NOMO-1 (cell line): ENCODE data around the gene PASK.
"Not testable (repeated sequence)": the region's sequence is repeated elsewhere in the genome, so short reads cannot be mapped to it uniquely, and the experiment has no call there.

Source experiments
- DNase-seq, 2 experiments: peaks; one replicate each; lab custom pipeline; 2025; ENCODE audit not compliant: unreplicated experiment in 2 of 2; lab: John Stamatoyannopoulos, UW

The PASK gene

GRCh38 chr2:241109210-241110088 is 39.8 kb downstream of the PASK start:
- no peak for DNase-seq

DNA sequence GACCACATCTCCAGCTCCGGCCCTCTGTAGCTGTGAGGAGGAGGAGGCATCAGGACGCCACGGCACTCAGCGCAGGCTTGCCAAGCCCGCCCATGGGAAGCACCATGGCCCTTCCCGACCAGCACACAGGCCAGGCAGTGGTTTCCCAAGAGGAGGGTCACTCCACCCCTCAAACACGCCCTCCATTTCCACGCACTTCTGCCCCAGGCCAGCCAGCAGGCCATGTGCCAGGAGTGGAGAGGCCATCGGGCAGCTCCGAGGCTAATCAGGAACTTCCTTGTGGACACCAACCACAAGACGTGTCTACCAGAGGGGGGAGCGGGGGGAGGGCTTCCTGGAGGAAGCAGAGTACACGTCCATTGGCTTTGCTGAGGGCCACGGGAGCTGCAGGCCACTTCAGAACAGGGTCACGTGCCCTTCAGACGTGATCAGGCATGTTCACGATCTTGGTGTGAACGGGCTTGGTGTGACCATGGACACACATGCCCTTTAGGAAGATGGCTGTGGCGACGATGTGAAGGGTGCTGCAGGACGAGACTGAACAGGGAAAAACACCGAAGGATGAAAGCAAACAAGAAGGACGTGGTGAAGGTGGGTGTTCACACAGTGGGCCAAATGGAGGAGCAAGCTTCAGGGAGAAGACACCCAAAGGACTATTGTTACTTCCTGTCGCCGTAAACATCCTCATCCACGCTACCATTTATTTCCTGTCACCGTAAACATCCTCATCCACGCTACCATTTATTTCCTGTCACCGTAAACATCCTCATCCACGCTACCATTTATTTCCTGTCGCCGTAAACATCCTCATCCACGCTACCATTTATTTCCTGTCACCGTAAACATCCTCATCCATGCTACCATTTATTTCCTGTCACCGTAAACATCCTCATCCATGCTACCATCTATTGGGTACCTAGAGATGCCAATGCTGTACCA is 40.7 kb downstream of the PASK start:
- no peak for DNase-seq

DNA sequence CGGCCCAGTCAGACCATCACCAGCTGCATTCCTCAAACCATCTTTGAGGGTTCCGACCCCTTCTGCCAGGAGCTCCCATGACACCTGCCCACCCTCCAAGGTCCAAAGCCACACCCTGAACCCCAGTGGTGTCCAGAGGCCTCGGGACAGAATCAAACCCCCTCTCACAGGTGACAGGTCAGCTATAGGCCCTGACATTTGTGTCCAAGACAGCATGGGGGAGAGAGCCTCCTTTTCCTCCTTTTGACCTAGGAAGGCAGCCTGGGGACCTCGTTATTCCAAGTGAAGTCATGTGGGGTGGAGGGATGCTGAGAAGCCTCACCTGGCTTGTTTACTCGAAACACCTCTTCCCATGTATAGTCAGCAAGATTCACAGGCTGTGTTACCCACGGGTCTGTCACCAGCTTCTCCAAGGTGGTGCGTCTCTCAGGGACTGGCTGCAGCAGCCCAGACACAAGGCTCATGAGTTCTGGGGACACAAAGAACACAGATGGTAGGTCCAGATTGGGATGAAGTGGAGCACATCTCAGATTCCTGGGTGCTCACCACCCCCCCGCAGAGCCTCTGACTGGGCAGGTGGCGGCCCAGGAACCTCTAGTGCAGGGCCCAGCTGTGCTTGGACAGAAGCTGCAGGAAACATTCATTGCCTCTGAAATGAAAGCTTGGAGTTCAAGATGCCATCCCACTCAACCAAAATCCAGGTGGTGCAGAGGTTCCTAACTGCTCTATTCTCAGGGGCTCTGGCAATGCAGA is 42.1 kb downstream of the PASK start:
- DNase-seq, result no peak

- DNase-seq, result no peak
These were observed 43.6 kb downstream of the PASK start for GRCh38 chr2:241105641-241106040.

- DNase-seq, result not testable (repeated sequence)
These were observed 44.7 kb downstream of the PASK start for GRCh38 chr2:241104611-241105010.

DNA sequence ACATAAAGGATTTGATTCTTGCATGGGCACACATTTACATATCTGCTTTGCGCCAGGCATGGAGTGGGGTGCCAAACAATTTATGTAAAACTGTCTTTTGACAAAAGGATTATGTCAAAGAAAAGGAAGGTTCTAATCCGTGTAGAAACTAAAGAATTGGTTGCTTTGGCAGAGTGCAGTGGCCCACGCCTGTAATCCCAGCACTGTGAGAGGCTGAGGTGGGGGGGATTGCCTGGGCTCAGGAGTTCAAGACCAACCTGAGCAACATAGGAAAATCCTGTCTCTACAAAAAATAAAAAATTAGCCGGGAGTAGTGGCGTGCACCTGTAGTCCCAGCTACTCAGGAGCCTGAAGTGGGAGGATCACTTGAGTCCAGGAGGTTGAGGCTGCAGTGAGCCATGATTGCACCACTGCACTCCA is 46.1 kb downstream of the PASK start:
- no peak for DNase-seq

DNA sequence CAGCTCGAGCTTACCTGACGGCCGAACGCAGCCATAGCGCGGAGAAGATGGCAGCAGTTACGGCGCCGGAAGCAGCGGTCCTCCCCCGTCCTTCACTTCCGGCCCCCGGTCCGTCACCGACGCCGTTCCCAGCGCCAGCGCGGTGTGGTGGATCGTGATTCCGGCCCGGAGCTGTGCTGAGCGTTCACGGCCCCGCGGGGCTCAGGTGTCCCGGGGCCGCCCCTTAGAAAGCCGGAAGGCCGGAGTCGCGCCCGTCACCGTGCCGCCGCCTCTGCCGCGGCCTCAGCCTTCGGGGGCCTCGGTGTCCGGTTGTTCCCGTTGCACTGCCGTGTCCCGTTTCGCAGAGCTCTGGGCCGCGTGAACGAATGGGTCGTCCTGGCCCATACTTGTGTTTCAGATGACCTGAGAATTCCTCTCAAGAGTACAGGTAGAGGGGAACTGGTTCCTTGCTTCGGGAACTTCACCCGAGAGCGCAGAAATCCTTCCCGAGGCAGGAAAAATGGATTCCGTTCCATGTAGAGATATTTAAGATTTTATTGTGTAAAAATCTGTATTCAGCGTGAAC is 47.0 kb downstream of the PASK start, which contains the start of gene MTERF4:
Gene MTERF4, minus strand, starts transcription at position 49 of the 565 bp plus-strand sequence. Its CDS starts 14 bp downstream, at position 35.
- peak; percentile 75 to 84 for DNase-seq

DNA sequence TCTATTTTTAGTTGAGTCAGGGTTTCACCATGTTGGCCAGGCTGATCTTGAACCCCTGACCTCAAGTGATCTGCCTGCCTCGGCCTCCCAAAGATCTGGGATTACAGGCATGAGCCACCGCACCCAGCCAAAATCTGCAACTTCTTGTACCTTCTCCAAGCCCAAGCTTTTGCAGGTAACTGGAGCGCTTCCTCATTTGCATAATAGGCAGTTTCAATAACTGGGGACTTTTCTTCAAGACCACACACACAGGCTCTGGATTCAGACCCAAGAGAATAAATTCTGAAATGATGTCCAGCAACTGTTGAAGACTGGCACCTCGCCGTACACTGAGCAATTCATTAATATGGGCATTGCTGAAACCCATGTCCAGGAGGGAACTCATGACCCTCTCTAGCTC is 50.0 kb downstream of the PASK start:
- no peak for DNase-seq

DNA sequence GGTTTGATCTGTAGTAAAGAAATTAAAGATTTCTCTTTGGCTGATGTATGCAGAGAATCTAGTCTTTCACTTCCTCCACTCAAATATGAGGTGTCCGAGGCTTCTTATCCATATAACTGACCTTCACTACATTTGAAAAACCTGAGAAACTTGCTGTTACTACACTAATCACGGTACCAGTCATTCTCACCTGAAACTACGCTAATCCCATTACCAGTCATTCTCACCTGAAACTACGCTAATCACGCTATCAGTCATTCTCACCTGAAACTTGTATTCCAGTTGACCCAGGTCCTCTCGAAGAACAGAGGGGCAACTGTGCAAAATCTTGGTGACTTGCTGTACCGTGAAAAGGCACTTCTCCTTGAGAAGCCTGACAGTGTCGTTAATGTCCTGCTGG is 52.3 kb downstream of the PASK start:
- DNase-seq, result no peak

DNA sequence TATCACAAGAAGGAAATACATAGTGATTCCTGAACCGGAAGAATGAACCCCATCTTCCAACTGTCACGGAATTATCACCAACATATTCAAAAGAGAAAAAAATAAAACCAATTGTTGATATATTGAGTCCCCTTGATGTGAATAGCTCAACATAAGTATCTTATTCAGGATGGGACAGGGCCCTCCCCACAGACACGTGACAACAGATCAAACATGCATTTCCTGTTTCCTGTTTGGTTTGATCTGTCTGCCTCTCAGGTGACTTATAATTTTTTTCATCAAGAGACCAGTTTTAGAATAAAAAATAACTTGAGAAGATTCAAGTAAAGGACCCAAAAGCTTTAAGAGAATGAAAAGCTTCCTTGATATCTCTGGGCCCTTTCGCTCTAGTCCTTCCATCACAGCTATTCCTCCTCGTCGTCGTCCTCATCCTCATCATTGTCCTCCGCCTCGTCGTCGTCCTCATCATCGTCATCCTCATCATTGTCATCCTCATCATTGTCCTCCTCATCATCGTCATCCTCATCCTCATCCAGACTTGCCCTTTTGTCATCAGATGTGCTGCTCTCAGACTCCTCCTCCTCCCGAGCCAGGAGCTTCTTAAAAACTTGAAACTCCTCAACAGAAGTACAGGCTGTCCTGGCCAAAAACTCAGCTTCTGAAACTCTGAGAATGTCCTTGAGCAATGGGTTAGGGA is 53.5 kb downstream of the PASK start:
- no peak for DNase-seq

- DNase-seq, result no peak
These were observed 54.3 kb downstream of the PASK start for GRCh38 chr2:241094924-241095420.

DNA sequence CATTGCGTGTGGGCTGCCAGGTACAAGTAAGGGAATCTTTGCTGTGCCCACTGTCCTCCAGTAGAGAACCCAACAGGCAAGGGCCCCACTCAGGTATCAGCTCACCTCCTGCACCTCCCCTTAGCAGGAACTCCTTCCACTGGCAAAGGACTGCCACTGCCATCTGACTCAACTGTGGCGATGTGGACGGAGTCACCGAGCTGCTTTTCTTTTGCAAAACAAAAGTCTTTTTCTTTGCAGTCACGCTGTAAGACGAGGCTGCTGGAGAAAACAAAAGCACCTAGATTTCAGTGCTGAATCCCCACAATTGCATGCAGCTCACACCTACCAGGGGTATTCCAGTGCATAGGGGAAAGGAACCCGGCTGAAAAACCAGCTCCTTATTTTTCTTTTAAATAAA is 55.1 kb downstream of the PASK start:
- DNase-seq, result no peak

DNA sequence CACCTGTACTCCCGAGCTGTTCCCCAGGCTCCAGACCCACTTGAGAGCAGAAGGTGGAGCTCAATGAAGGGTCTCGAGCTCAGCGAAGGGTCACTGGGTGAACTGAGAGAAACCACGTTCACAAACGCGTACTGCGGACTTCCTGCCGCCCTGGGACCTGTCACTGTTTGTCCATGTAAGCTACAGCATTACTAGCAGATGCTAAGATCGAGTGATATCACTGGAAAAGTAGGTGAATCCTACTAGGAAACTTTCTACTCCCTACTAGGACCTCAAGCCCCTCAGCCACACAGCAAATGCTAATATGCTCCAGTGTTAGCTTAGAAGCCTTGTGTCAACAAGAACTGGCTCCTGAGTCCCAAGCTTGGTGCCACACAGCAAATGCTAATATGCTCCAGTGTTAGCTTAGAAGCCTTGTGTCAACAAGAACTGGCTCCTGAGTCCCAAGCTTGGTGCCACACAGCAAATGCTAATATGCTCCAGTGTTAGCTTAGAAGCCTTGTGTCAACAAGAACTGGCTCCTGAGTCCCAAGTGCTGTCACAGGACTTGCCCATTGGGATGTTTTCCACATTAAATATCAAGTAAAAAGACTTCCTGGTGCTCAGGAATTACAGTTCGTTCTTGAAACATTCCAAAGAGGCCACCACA is 56.0 kb downstream of the PASK start:
- DNase-seq, result not testable (repeated sequence)

GRCh38 chr2:241092677-241093076 is 56.6 kb downstream of the PASK start:
- DNase-seq, result no peak

DNA sequence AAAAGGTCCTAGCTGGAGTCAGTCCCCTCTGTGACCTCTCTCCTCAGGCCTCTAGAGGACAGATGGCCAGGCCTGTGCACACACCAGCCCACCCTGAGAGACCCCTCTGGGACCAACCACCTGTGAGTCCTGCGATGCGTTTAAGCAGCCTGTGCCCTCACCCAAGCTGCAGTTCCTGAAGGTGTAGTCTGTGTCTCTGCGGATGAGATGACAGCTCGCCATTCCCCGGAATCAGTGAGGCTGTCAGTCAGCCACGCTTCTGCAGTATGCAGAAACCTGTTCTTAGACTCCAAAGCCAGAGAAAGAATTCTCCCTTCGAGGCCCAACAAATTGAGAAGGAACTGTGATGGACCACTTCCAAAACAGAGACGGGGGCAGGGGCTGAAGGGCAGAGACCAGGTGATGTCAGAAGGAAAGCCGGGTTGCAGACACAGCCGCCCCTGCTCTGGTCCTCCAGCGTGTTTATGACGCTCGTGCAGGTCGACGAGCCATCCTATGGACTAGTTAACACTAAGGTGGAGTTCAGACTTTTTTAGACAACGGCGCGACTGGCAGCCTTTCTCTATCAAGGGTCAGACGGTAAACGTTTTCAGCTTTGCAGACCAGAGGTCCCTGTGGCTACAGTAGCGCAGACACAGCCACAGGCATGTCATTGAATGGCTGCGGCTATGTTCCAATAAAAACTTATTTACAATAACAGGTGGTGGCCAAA is 57.4 kb downstream of the PASK start:
- no peak for DNase-seq

GRCh38 chr2:241091201-241091600 is 58.1 kb downstream of the PASK start:
- no peak for DNase-seq

DNA sequence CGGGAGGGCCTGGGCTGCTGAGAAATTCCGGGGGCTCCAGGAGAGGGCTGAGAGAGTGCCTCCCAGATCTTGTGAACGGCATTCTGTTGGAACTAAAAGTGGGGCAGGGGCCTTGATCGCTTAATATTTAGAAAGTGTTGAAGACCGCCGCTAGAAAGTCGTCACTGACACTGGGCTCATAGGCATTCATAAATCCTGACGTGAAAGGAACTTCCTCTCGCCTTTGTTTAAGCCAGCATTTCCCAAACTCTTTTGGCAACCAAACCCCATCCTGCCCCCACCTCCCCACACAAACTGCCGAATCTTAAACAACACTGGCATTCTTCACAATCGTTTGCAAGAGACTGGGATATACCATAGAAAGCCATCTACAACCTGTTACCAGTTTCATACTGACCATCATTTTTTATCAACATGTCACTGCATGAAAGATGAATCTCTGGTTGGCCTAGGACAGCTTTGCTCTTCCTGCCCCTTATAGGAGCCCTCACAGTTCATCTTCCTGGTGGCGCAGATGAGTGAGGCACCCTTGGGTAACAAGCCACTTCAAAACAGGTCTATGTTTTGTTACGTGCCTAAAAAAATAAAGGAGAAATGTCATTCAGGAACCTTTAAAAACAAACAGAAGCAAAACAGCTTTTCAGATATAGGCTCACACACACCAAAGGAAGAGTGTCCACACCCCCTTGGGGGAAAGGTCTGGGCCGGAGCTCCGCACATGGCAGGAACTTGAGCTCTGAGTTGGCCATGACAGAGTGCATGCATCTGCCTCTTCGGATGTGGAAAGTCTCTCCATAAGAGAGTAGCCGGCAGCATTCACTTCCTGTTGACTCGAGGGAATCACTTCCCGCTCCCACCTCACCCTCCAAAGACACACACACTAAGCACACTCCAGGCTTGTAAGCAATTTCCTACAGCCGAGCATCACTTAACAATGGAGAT is 60.2 kb downstream of the PASK start:
- DNase-seq, result no peak
